Measurements from ENCODE around the gene POLR3G.
A peak's percentile ranks its signal among the peaks of the same experiment; 100 is the strongest.

POLR3G gene, protein sequence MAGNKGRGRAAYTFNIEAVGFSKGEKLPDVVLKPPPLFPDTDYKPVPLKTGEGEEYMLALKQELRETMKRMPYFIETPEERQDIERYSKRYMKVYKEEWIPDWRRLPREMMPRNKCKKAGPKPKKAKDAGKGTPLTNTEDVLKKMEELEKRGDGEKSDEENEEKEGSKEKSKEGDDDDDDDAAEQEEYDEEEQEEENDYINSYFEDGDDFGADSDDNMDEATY

DNA sequence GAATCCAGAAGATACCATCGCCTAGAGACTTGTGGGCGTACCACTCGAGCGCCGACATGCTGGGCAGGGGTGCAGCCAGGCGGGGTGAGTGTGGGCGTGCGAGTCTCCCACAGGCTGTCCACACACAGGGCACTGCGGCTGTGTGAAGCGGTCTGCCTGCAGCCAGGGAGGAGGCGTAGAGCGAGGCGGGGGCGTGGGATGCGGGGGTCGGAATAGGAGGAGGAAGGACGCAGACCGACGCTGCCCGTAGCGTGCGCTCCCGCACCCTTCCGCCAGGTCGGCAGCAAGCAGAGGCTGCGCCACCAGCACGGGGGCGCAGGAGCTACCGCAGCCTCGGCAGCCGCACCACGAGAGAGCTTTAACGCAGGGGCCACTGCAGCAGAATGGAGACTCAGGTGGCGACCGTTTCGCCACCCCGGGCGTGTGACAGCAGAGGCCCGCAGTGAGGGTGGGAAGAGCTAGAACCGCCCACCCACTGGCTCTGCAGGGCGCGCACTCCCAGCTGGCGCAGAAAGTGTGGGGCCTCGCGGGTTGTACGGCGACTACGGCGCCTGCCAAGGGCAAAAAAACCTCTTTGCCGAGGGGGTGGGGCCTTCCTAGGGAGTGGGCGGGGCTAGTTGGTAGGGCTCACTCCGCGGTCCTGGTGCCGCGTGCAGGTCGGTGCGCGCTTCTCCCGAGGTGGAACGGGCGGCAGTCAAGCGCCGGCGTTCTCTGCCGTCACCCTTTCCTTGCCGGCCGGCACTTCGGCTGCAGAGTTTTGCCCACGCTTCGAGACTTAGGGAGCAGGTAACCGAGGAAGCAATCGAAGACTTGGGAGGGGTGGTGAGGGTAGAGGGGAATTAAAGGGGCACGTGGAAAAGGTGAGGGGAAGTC, at the start of gene POLR3G, which contains the start of gene MBLAC2:
POLR3G (plus strand) TSS at position 630 of the 873 bp plus-strand sequence. CDS start 10,704 bp downstream, outside the sequence.
MBLAC2 (minus strand) TSS at position 537 of the 873 bp plus-strand sequence; CDS start at position 58, 479 bp downstream.
- DNase-seq (ENCODE audit: low spot score), result peak; percentile 83

DNA sequence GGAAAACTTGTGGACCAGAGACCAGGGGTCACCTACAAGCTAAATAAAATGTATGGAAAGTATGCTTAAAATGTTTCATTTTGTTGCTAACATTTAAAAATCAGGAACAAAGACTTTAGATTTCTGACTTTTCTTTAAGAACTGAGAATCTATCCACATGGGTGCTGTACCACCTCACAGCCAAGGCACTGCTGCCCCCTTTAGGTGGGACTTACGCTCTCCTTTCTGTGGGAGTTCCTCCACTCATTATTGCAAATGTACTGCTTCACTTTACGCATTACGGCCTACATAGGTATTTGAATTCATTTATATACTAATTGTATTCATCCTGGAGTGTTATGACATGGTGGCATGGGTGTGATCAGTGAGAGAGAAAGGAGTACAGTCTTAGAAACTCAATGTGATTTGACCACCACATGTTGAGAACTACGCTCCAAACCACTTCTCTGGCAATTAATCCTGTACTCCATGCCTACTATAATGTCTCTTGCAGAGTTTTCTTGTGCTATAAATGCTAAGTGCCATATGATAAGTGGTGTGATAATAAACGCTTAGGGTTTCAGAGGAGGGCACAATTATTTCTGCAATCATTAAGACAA, 40.4 kb upstream of the POLR3G start:
- DNase-seq (ENCODE audit: low spot score), result peak; percentile 62

DNA sequence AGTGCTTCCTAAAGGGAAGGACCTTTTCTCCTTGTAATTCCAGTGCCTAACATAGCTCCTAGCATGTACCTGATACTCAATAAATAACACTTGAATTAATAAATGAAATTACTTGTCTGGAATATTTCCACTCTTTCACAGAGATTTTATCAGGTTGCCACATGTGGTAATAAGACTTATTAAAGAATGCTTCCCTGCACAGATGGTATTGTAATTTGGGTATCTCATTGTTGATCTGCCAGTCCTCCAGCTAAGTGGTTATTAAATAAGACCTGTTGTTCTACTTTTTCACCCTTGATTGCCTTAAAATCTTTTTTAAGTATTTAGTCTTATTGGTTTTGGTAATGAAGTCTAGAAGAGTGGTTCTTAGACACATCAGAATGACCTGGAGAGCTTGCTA, 37.0 kb upstream of the POLR3G start:
- no peak for DNase-seq (ENCODE audit: low spot score)

DNA sequence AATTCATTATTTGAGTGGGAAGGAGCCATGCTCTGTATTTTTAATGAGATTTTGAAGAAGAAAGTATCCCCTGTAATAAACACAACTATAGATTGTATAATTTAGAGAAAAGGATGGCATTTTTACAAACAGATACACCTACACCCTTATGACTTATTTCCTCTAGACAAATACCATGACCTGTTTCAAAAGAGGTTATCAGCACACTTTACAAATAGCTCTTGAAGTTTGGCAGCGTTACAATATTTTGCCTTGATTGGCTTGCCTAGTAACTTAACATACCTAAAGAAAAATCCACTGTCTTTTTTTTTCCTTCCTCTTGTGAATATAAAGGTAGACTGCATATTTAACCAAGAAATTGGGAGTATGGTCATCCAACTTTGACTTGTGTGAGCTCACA, 36.6 kb upstream of the POLR3G start:
- no peak for DNase-seq (ENCODE audit: low spot score)

DNA sequence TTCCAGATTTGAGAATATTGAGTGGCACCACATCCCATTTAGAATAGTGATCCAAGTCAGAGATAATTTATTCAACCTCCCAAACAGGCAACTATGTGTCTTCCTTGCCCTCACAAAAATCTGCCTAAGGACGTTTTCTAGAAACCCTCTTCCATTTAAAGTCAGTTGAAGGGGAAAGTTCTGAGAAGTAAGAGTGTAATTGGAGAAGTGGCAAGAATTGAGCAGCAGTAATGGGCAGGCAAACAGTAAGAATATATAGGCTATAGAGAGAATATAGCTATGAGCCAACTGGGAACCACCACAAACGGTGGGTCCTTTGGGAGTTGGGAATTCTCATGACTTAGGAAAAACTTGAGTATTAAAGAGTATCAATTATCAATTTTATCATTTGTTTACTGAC, 34.0 kb upstream of the POLR3G start:
- no peak for DNase-seq (ENCODE audit: low spot score)

DNA sequence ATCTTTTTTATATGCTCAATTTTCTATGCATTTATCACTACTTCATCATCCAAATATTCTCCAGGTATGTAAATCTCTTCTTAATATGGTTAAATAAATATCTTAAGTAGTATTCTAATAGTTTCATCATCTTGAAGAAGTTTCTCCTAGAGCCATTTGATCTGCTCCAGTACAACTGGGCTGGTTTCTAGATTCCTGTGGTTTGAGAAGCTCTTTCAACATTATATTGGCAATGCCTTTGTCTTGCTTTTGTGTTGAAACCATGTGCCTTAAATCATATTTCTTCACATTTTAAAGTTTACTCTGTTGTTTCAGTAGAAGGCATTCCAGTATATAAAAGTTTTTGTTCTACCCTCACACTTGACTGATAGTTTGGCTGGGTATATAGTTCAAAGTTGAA, 27.7 kb upstream of the POLR3G start:
- DNase-seq (ENCODE audit: low spot score), result no peak

DNA sequence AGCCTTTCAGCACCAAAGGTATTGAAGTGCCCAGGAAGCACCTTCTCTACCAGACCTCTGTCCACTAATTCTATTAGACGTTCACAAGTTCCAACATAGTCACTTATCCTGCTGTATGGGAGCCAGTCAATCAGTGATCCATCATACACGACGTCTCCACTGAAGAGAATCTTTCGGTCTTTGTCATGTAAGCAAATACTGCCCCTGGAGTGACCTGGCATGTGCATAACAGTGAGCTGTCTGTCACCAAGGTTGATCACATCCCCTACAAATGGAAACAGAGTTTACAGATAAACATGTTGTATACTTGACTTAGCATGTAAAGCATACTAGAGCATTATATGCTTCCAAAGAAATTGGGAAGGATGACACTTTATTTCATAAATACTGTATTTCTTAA, 13.4 kb upstream of the POLR3G start:
- no peak for DNase-seq (ENCODE audit: low spot score)

DNA sequence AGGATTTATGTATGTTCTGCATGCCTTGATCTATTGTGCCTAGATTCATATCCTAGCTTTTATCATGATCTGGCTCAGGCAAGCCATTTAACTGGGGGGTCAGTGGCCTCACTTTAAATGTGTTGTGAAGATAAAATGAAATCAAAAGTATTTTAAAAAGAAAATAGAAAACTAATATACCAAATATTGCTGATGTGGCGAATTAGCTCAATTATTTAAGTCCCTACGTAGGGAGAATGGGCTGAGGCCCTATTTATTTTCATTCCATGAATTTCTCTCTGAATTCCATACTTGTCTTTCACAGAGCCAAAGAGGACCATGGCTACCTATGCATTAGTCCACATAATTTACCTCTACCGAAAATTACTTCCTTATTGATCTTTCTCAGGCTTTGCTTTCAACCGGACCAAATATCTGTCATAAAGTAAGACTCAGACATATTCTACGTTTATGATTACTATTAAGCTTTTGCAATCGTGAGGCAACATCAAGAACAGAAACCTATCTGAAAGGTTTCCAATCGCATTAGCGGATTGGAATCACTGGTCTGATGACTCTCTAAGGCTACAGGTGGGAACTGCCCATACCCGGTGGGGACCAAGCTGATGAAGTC, 1.8 kb upstream of the POLR3G start:
- DNase-seq (ENCODE audit: low spot score), result no peak

DNA sequence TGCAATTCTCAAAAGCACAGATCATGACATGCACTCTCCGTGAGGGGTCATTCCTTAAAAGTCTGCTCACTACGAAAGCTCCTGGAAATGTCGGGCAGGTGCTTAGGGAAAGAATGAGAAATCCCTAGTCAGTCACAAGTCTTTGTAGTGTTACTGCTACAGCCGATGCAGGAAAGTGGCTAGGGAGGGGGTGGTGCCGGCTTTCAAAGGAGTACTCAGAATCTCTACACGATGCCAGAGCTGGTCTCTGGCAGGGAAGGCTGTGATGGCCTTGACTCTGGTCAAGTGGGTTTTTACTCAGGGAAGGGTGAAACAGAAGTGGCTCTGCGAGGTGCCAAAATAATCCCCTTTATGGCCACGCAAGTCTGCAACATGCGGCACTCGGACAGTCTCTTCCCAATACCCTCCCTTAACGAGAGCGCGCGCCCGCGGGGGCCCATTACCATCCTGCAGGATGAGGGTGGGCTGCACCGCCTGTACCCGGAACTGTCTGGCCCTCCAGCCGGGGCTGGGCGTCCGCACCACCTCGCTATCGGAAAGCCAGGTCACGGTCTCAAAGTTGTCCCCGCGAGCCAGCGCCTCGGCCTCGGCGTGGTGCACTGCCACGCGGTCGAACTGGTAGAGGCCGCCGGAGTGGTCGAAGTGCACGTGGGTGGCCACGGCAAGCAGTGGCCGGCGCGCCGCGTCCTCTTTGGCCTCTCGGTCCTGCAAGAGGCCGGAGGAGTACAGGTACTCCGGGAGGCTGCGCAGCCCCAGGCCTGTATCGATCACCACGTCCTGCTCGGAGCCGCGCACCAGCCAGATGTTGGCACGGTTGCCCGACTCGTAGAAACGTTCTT, 1.0 kb upstream of the POLR3G start:
- peak; percentile 19 for DNase-seq (ENCODE audit: low spot score)

DNA sequence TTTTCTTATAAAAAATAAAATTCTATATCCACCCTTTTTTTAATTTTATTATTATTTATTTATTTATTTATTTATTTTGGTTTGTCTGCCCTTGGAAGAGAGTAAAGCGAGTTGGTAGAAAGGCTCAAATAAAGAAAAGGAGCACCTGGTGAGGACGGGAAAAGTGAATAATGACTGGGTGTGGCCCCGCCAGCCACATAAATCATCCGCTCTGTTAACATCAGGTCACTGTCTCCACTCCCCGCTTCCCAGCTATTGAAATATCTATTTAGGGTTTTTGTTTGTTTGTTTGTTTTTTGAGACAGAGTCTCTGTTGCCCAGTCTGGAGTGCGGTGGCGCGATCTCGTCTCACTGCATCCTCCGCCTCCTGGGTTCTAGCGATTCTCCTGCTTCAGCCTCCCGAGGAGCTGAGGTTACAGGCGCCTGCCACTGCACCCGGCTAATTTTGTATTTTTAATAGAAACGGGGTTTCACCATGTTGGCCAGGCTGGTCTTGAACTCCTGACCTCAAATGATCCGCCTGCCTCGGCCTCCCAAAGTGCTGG, 844 bp downstream of the POLR3G start:
- DNase-seq (ENCODE audit: low spot score), result peak; percentile 11

DNA sequence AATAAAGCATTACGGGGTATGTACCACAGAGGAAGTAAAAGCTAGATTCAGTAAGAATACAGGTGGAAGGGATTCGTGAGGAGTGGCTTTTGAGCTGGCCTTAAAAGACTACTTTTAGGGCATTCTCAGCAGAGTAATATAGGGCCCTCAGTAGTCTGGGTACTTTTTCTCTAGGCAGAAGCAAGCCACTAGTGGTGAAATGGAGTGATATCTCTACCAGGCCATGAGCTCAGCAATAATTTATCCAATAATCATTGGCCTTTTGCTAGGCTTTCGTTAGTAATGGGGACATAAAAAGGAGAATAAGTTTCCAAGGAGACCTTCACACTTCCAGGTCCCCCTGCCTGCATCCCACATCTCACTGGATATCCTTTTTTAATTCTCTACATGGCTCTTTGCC, 1.7 kb downstream of the POLR3G start:
- peak; percentile 39 for DNase-seq (ENCODE audit: low spot score)

DNA sequence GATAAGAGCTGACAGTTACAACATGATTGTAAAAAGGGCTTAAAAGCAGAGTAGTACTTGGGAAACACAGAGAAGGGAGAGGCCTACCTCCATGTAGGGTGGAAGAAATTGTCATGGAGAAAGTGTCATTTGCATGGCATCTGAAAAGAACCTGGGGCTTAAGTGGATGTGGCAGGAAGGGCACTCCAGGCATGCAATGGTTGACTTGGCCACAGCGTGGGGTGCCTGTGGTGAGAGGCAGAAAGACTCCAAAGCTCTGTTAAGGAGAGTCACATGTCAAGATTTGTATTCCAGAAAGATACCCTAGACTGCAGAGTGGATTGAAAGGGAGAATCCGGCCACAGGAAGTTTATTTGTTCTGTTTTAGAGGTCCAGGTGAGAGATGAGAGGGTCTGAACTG, 2.4 kb downstream of the POLR3G start:
- peak; percentile 48 for DNase-seq (ENCODE audit: low spot score)

DNA sequence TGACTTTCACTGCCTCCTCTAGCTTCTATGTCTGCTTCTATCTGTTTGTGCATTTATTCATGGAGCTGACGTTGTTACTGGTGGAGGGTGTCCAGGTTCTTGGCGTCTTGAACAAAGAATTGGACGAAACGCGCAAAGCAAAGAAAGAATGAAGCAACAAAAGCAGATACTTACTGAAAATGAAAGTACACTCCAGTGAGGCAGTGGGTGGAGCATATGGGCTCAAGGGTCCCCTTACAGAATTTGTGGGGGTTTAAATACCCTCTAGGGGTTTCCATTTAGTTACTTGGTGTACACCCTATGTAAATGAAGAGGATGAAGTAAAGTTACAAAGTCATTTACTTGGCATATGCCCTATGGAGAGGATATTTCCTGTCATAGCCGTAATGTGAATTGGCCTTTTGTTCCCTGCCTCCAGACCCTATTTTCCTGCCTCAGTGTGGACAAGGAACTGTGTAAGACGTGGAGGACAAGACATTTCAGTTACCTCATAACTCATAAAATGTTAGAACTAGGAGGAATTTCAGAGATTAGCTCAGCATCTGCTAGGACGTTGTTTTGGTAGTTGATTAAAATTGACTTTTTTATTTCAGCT, 3.1 kb downstream of the POLR3G start:
- DNase-seq (ENCODE audit: low spot score), result peak; percentile 59

DNA sequence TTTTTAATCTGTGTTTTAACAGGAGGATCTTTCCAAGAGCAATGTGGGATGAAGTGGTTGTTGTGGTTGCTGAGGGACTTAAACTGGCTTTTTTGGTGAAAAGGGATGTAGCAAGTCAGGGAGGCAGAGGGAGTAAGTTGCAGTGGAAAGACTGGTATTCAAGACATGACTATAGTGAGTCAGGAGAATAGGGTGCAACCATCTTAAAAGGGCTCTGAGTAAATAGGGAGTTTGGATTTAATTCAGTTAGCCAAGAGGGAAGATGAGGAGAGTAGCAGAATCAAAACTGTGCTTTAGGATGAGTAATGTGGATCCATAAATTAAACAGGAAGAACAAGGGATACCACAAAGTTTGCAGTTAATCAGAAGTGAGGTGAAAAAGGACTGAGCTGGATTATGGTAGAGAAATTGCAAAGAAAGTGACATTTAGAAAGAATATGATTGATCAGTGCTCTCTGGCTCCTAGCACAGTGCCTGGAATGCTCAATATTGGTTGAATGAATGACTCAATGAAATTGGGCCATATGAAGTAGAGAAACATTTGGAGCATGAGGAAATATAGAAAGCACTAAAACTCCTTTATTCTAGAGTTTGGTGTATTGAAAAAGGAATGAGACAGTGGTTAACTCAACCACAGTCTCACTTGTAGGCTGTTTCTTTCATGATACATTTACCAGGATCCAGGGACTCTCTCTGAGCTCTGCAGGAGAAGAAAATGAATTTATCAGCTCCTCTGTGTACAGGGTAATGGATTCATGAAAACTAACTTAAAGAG, 5.1 kb downstream of the POLR3G start:
- no peak for DNase-seq (ENCODE audit: low spot score)

DNA sequence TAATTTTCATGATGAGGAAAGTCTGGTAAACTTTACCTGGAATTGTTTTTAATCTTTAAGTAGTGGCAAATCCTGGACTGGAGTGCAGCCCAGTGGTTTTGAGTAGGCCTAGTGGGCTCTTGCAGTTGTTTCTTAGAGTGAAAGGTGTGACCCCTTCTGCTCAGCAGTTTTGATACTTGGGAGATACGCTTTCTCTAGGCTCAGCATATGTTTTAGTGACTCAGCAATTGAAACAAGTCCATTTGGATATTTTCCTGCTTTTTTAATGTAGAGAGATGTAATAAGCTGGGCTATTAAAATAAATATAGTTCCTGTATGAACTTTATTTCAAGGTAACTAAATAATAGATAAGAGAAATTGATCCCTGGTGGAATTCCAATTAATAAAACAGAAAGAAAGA, 6.0 kb downstream of the POLR3G start:
- DNase-seq (ENCODE audit: low spot score), result no peak

DNA sequence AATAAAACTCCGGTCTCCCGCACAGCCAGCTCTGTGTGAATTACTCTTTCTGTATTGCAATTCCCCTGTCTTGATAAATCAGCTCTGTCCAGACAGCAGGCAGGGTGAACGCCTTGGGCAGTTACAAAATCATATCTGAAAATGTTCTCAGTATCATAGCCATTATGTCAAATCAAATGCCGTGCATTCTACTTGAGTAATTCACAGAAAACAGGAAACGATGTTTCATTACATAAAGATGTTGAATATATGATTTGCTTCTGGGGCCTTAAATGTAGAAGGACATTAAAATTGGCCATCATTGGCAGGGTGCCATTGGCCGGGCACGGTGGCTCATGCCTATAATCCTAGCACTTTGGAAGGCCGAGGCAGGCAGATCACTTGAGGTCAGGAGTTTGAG, 8.5 kb downstream of the POLR3G start:
- no peak for DNase-seq (ENCODE audit: low spot score)

DNA sequence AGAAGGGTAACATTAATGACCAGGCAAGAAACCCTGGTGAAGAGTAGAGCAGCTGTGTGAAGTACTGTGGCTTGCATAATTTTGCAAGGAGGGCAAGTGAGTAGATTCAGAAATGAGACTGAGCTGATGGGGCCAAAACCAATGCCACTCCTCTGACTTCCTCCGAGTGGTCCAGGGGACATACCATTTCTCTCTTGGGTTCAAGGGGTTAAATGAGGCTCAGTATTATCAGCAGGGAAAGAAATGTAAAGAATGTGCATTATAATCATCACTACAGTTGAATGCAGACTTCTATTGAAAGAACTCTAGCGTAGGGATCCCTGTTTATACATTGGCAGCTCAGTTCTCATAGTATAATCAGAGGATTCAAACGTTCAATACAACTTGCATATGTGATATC, 9.9 kb downstream of the POLR3G start:
- no peak for DNase-seq (ENCODE audit: low spot score)

DNA sequence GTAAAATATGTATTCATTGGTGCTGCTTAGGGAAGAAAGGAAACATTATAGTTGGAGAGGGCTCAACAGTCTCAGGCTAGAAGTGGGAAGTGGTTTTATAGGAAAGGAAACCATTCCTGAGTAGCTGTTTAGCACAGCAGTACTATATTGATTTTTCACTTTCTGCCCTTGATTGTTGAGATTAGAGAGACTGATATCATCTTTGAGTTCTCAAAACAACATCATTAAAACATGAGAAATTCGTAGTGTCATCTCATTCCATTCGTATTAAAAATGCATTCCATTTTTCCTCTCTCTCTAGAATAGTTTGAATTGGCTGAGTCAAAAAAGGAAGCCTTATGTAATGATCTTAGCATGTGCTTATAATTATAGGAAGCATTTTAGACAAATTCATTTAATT, 14.1 kb downstream of the POLR3G start:
- DNase-seq (ENCODE audit: low spot score), result no peak

DNA sequence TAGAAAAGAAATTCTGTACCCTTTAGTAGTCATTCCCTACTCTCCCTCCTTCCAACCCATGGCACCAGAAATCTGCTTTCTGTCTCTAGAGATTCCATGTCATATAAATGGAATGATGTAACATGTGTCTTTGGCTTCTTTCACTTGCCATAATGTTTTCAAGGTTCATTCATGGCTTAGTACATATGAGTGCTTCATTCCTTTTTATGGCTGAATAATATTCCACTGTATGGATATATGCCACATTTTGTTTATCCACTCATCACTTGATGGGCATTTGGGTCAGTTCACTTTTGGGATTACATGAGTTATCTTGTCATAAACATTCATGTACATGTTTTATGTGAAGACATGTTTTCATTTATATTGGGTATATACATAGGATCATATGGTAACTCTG, 19.4 kb downstream of the POLR3G start:
- DNase-seq (ENCODE audit: low spot score), result no peak

DNA sequence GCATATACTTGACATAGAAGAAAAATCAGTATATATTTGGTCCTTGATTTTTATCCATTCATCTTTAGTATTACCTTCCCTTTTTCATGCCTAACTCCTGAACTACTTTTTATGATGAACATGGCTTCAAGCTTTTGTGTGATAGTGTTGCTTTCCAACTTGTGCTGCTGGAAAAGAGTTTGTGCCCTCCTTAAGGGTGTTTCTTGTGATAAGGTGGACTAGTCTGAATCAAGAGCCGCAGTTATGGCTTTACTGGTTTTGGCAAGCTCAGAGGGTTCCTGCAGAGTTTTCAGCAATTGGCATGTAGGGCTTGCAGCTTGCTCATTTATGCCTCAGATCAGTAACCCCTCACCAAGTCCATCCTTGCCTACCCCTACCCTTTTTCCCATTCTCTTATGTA, 20.5 kb downstream of the POLR3G start:
- no peak for DNase-seq (ENCODE audit: low spot score)

Measured in pons (tissue), 1 donor.